CD14-positive monocyte (primary cell): ENCODE measurements around the gene SAMHD1. TPM values are rescaled to one million over a fixed set of nuclear protein-coding genes. Genes with fewer than 3 reads are reported as not detected.
"Not testable (repeated sequence)": the region's sequence is repeated elsewhere in the genome, so short reads cannot be mapped to it uniquely, and the experiment has no call there.

Experiments used
- DNase-seq, 3 donors: peaks; one replicate each; pipeline ENCODE4 v3.0.0-alpha.2; 2011 to 2022
- H2AFZ ChIP-seq: 2 replicates; pipeline ENCODE4 v1.6.0; 2012; ENCODE audit warnings: mild to moderate bottlenecking, low read depth, low read length, inconsistent platforms; ENCODE audit not compliant: insufficient read depth, poor library complexity, severe bottlenecking
- H3K27ac ChIP-seq, 2 donors: 1 replicate in 1 of 2; 2 replicates in 1 of 2; pipeline ENCODE4 v1.5.1; 2012 to 2013; ENCODE audit warnings: low read length in 2 of 2, control low read depth in 1 of 2, inconsistent platforms in 1 of 2, low read depth in 1 of 2, mild to moderate bottlenecking in 1 of 2
- H3K27me3 ChIP-seq, 2 donors: one replicate each; pipeline versions ENCODE4 v1.6.0 to v1.6.1; 2011 to 2013; ENCODE audit warnings: low read length in 2 of 2; ENCODE audit not compliant: control insufficient read depth in 2 of 2, insufficient read depth in 2 of 2
- H3K36me3 ChIP-seq, 2 donors: replicated peaks in 1 of 2; 1 replicate in 1 of 2; 2 replicates in 1 of 2; pipeline versions ENCODE4 v1.5.1 to v1.6.1; 2012 to 2013; ENCODE audit warnings: low read length in 2 of 2, control low read depth in 1 of 2, inconsistent platforms in 1 of 2, mild to moderate bottlenecking in 1 of 2; ENCODE audit not compliant: insufficient read depth in 2 of 2, control insufficient read depth in 1 of 2
- H3K4me1 ChIP-seq, 2 donors: 1 replicate in 1 of 2; 2 replicates in 1 of 2; pipeline versions ENCODE4 v1.5.1 to v1.6.1; 2012 to 2013; ENCODE audit warnings: low read length in 2 of 2, control low read depth in 1 of 2, inconsistent platforms in 1 of 2, mild to moderate bottlenecking in 1 of 2, moderate library complexity in 1 of 2; ENCODE audit not compliant: insufficient read depth in 2 of 2, control insufficient read depth in 1 of 2
- H3K4me2 ChIP-seq: replicated peaks from 2 replicates; pipeline ENCODE3; 2012; ENCODE audit warnings: low read length, moderate library complexity, mild to moderate bottlenecking; ENCODE audit not compliant: poor library complexity, severe bottlenecking; ENCODE audit errors: extremely low read depth
- H3K4me3 ChIP-seq, 3 experiments: fragments of 200-600 bp in 1 of 3; sonication (generic) in 1 of 3; replicated peaks in 1 of 3; 1 replicate in 2 of 3; 2 replicates in 1 of 3; pipeline ENCODE4 v1.5.1; 2011 to 2013; ENCODE audit warnings: low read length in 3 of 3, mild to moderate bottlenecking in 3 of 3, control low read depth in 2 of 3, low read depth in 2 of 3, inconsistent platforms in 1 of 3, moderate library complexity in 1 of 3
- H3K79me2 ChIP-seq: 2 replicates; pipeline ENCODE4 v1.6.0; 2012; ENCODE audit warnings: mild to moderate bottlenecking, control low read depth, inconsistent platforms, low read length, moderate library complexity; ENCODE audit not compliant: insufficient read depth
- H3K9ac ChIP-seq: 2 replicates; pipeline ENCODE4 v1.6.0; 2017; ENCODE audit warnings: low read length, mild to moderate bottlenecking; ENCODE audit not compliant: insufficient read depth, poor library complexity, severe bottlenecking
- H3K9me3 ChIP-seq, 2 donors: replicated peaks in 1 of 2; 1 replicate in 1 of 2; 2 replicates in 1 of 2; pipeline versions ENCODE4 v1.5.1 to v1.6.1; 2012 to 2013; ENCODE audit warnings: low read length in 2 of 2, control low read depth in 1 of 2; ENCODE audit not compliant: control insufficient read depth in 1 of 2, insufficient read depth in 1 of 2
- H4K20me1 ChIP-seq: 2 replicates; pipeline ENCODE4 v1.6.0; 2012; ENCODE audit warnings: mild to moderate bottlenecking, low read length, control low read depth, moderate library complexity; ENCODE audit not compliant: insufficient read depth
- H3K27ac Mint-ChIP-seq, 7 donors: one replicate each; pipeline ENCODE4 v1.8.0; 2020; ENCODE audit warnings: mild to moderate bottlenecking in 7 of 7, mixed read lengths in 7 of 7, moderate library complexity in 6 of 7, inconsistent platforms in 2 of 7
- H3K27me3 Mint-ChIP-seq, 3 donors: one replicate each; pipeline ENCODE4 v1.8.0; 2021 to 2022; ENCODE audit warnings: low read depth in 3 of 3, mild to moderate bottlenecking in 3 of 3, mixed read lengths in 3 of 3, moderate library complexity in 3 of 3, inconsistent platforms in 1 of 3
- H3K36me3 Mint-ChIP-seq, 2 donors: one replicate each; pipeline ENCODE4 v1.8.0; 2020; ENCODE audit warnings: mixed read lengths in 2 of 2, inconsistent platforms in 1 of 2, mild to moderate bottlenecking in 1 of 2
- H3K4me1 Mint-ChIP-seq: one replicate; pipeline ENCODE4 v1.8.0; 2020; ENCODE audit warnings: mild to moderate bottlenecking, mixed read lengths
- H3K4me3 Mint-ChIP-seq, 2 donors: one replicate each; pipeline ENCODE4 v1.8.0; 2020; ENCODE audit warnings: mild to moderate bottlenecking in 2 of 2, mixed read lengths in 2 of 2, moderate library complexity in 1 of 2
- H3K9me3 Mint-ChIP-seq, 7 donors: one replicate each; pipeline ENCODE4 v1.8.0; 2020 to 2022; ENCODE audit warnings: mixed read lengths in 7 of 7, mild to moderate bottlenecking in 6 of 7, moderate library complexity in 6 of 7, inconsistent platforms in 2 of 7
- CTCF ChIP-seq: fragments of 200-600 bp; IDR thresholded peaks from one replicate; pipeline ENCODE4 v1.8.0; 2022; ENCODE audit warnings: antibody characterized with exemption, mild to moderate bottlenecking
- WGBS: methylation state at CpG from one replicate; pipeline ENCODE4 v1.1.5; 2013; ENCODE audit warnings: missing lambda C conversion rate; ENCODE audit not compliant: insufficient coverage; 5-methylcytosine and 5-hydroxymethylcytosine counted together
- intact Hi-C, 2 donors: fragments of 100-400 bp; cut with micrococcal nuclease; formaldehyde crosslinking; loops; one replicate each; pipeline versions ENCODE4 v1.15.0 to v1.15.1; 2023
- polyA plus RNA-seq, 3 donors: library from polyadenylated mRNA; depleted of rRNA in 1 of 3; unstranded in 2 of 3; stranded (reverse) in 1 of 3; fragments of 300-500 nt in 2 of 3; fragments of >200 nt in 1 of 3; fragmentation: Illumina TruSeq in 2 of 3; gene quantifications; 1 replicate in 2 of 3; 2 replicates in 1 of 3; pipeline ENCODE4 v1.2.3, GENCODE V29; 2012 to 2021

Gene SAMHD1
- polyA plus RNA-seq, 3 donors, result 232 to 796 (median 590) TPM

GRCh38 chr20:36932476-36933426, 18.8 kb downstream of the SAMHD1 start:
- Mint-ChIP-seq H3K9me3 (peaks cover 0 to 2% (median 0%) of the 10 kb centered on the region in 7 donors), H3K4me3 (peak overlapping the region in 1 of 2 donors; percentile 39), H3K36me3 (peaks cover 77 to 98% of the 10 kb centered on the region in 2 donors), H3K27ac (peak overlapping the region; percentile 53 to 93 (median 81)), H3K4me1 (peaks cover 56% of the 10 kb centered on the region), H3K27me3 (peaks cover 0 to 5% (median 0%) of the 10 kb centered on the region in 3 donors)
- no peak overlapping the region for H2AFZ ChIP-seq
- TF ChIP-seq CTCF, result no peak
- H3K36me3 ChIP-seq, result peaks cover 88 to 95% of the 10 kb centered on the region in 2 donors
- H3K4me1 ChIP-seq, result peaks cover 36 to 54% of the 10 kb centered on the region in 2 donors
- no peak for DNase-seq
- no peak overlapping the region for H3K9ac ChIP-seq
- intact Hi-C loops, result no loop called here
- peaks cover 99% of the 10 kb centered on the region for H3K79me2 ChIP-seq
- WGBS, result 20% methylated on average over 1 of the region's 11 CpGs
- H3K4me3 ChIP-seq, result no peak overlapping the region
- no peaks in the 10 kb centered on the region for H3K27me3 ChIP-seq
- H4K20me1 ChIP-seq, result peaks cover 100% of the 10 kb centered on the region
- no peaks in the 10 kb centered on the region for H3K9me3 ChIP-seq
- H3K27ac ChIP-seq, result peak overlapping the region; percentile 70 to 74
- no peak overlapping the region for H3K4me2 ChIP-seq

GRCh38 chr20:36932067-36932466, 19.4 kb downstream of the SAMHD1 start:
- Histone ChIP-seq H3K36me3 (peaks cover 88 to 95% of the 10 kb centered on the region in 2 donors), H3K79me2 (peaks cover 99% of the 10 kb centered on the region), H3K27ac (peak overlapping the region; percentile 53 to 74), H4K20me1 (peaks cover 100% of the 10 kb centered on the region), H3K4me1 (peaks cover 31 to 47% of the 10 kb centered on the region in 2 donors)
- H3K9me3 Mint-ChIP-seq, H3K4me3 ChIP-seq, H3K9me3 ChIP-seq, H3K27me3 ChIP-seq, H3K9ac ChIP-seq, intact Hi-C loops, H3K4me2 ChIP-seq, H2AFZ ChIP-seq, H3K27me3 Mint-ChIP-seq, DNase-seq: not testable (repeated sequence)
- peaks cover 78 to 98% of the 10 kb centered on the region in 2 donors for H3K36me3 Mint-ChIP-seq
- H3K27ac Mint-ChIP-seq, result peak overlapping the region; percentile 70 to 93 (median 87)
- peaks cover 49% of the 10 kb centered on the region for H3K4me1 Mint-ChIP-seq
- H3K4me3 Mint-ChIP-seq, result peak overlapping the region; percentile 26 to 39
- 82% methylated on average over 3 of the region's 12 CpGs for WGBS
